Stimulated activated CD8-positive, alpha-beta memory T cell treated with anti-CD3 and anti-CD28 coated beads, Interleukin-15, amount 100 ng/mL, for 48 hours (primary cell): ENCODE measurements around the gene TARP.

Source experiments
- DNase-seq, 2 donors: peaks; one replicate each; pipeline ENCODE4 v3.0.0-alpha.2; 2020; ENCODE audit warnings: low read depth in 2 of 2

The TARP gene

DNA sequence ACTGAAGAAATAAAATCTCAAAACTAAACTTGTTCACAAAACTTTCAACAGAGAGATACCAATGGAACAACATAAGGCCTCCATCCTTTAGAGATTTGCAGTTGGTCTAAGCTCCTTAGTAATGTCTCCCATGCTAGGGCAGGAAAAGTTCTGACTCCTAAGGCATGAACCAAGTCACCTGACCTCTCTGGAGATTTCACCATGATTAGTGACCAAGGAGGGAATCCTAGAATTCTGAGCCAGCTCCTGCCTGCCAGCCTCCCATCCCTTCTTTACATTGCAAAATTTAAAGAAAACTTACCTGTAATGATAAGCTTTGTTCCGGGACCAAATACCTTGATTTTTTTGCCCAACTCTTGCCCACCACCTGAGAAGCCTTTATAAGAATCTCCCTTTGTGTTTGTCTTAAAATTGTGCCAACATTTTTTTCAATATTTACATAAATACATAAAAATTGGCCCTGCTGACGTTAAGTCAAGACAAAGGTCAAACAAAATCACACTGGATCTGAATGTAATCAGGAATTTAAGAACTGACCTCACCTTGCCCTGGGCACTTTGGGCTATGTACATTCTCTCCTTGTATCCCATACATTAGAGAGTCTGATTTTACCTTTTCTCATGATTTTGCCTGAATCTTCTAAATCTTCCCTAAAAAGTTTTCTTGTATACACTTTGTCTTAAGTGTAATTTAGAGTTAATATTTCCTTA, at the start of gene TARP:
TSS of gene TARP (minus strand) at position 351 of the 710 bp plus-strand sequence.
- no peak for DNase-seq

DNA sequence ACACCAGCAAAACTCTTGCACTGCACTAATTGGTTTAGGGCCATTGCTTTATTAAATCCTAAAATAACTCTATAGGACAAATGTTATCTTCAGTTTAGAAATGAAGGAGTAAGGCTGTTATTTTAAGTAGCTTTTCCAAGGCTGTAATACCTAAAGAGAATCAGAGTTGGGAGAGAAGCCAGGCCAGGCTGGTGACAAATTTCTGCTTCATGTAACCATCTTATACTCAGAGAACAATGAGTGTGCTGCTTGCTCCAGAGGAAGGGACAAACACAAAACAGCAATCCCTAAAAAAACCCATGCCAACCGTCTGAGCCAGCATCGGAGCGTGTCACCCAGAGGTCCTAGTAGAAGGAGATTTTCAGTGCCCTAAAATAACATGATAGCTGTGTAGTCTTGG, 49.7 kb upstream of the TARP start:
- no peak for DNase-seq

DNA sequence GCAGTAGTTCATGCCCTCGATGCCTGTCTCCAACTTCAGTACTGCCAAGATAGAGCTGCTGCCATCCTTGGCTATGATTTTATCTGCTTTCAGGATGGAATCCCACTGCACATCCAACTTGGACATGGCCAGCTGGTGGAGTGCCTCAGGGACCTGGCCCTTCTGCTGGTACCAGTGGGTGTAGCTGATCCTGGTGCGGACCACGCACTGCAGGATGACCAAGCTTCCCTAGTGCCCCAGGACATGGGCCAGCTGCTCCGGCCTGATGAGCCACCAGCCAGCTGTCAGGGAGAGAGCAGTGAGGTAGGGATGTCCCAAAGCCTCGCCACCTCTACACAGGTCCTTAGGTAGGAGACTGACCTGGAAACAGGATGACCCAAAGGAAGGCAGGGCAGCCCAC, 49.0 kb upstream of the TARP start:
- no peak for DNase-seq

DNA sequence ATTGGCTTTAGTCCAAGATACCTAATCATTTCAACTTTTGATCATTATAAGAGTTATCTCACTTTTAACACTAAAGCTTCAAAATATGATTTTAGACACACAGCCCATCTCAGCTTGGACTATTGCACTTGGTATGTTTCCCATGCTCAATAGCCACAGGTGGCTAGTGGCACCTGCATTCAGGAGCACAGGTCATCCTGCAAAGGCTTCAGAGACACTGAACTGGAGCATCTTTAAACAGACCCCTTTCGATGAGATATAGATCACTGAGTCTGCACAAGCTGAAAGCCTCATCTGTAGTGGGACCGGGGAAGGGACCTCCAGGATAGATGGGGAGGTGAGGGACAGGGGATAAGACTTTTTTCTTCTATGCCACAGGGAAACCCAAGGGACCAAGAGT, 48.5 kb upstream of the TARP start:
- DNase-seq = no peak

DNA sequence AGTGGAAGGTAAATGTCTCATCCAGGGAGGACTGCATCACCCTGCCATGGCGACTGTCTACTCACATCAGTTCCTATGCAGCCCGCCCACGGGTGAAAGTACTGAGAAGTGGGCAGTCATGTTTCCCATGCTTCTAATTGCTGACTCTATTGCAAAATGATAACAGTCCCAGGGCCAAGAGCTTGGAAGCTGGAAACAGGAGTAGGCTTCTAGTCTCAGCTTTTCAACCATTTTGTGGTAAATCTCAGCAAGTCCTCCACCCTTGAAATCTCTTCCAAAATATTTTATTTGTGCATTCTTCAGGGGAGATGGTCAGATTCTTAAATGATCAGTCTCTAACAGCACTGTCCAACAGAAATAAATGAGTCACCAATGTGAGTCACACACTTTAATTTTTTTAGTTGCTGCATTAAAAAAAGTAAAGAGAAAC, 48.1 kb upstream of the TARP start:
- DNase-seq = no peak

DNA sequence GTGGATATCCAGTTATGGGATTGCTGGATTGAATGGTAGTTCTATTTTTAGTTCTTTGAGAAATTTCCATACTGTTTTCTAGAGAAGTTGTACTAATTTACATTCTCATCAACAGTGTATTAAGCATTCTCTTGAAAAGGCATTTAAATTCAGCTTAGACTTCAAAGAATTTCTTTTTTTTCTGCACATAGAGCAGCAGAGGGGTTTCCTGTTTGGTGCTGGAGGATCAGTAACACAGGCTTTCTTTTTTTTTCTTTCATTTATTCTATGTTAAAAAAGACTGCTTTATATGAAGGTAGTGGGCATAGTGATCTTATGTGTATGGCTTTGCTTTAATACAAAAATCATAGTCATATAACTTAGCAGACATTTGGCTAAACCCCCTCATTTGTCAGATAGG, 47.6 kb upstream of the TARP start:
- no peak for DNase-seq

DNA sequence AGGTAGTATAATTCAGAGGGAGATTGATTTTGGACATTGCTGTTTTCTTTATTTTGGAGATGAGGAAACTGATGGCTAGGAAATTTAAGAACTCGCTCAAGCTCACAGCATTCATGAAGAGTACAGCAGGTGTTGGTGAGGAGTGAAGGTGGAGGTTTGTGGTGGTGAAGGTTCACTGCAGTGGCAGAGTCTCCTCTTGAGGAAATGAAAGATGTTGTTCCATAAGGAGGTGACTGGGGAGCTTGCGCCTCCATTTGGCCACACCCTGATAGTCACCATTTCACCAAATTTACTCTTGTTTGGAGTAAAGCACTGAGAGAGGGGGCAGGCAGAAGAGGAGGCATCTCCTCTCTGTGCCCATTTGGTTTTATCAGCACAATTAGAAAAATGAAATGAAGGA, 46.4 kb upstream of the TARP start:
- DNase-seq = no peak

DNA sequence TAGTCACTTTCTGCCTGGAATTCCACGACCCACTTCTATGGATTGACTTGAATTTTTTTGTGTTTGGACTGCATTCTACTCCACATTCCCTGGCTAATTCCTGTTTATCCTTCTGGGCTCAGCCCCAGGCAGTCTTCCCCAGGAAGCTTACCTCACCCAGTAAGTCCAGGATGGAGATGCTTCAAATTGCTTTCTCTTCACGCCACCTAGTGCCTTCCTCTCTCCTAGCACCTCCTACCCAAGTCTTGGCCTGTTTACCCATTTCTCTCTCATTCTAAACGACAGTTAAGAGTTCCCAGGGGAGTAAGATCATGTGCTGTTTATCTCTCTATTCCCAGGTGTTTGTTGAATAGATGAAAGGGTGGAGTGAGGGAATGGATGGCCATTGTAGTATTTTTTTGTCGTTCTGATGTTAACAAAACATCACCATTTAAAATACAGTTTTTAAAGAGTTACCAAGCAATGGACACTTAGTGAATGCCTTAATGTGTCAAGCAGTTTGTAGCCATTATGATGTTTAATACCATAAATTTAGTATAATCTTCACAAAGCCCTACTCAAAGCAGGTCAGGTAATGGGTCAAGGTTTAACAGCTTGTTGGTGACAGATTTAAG, 45.5 kb upstream of the TARP start:
- DNase-seq = no peak

DNA sequence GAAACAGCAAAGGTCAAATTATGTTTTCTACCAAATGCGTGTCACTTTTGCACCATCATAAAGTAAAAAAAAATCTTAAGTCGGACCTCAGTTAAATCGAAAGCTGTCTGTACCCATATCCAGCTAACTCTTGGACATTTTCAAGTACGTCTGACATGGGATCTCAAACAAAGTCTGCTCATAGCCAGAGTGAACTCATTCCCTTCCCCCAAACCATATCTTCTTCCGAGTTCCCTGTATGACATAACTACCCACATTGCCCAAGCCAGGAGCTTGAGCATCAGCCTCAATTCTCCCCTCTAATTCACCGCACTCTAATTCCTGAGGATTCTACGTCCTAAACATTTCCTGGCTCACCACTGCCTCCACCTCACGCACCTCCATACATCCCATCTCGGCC, 44.8 kb upstream of the TARP start:
- no peak for DNase-seq

DNA sequence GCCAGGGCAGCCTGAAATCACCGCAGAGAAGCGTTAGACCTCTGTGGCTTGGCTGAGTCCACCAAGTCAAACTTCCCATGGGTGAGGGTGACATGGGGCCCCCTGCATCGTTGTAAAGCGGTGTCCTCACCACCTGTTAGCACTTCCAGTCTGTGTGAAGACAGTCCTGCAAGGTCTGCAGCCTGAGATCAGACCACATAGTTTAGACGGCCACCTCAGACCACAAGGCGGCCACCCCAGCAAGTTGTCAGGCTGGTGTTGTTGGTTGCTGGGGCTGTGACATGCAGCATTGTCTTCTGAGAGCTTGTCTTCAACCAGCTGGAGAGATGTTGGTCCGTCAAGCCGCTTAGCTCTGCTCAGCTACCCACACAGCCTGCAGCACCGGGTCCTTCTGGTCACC, 44.1 kb upstream of the TARP start:
- DNase-seq = no peak

DNA sequence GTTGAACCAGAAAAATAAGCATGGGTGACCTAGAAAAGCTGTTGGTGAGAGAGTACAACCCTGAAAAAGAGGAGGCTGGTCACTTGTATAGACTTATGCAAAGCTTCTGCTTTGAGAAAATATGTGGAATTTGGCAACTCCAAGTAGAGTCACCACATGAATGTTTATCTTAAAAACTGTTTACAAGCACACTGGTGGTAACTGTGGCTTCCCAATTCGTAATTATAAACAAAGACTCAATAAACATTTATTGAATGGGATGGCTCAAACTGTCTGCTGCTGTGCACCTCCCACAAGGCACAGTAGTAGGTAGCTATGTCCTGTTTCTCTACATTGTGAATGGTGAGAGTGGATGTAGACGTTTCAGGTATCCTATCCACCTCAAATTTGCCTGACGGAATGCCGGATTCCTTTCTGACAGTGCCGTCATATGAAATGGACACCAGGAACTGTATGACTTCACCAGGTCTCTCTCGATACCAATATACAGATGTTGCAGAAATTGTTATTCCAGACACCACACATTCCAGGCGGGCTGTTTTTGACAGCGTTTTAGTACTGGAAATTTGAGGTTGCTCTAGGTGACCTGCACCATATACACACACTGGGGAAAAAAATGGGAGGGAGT, 43.4 kb upstream of the TARP start:
- DNase-seq = no peak

DNA sequence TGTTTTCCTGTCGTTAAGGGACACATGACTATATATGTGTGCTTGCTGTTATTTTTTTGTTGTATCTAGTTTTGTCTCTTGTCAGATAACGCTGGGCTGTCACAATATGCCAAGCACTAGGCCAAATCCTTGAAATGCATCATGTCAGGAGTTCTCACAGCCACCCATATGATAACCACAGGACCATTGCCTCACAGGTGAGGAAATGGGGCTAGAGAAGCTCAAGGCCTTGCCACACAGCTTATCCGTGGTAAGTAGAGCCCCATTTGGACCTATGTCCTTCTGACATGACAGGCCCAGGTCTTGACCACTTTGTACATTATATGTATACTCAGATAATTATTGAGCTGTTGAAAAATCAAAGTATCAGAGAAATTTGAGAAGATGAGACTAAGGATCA, 42.0 kb upstream of the TARP start:
- DNase-seq = no peak

DNA sequence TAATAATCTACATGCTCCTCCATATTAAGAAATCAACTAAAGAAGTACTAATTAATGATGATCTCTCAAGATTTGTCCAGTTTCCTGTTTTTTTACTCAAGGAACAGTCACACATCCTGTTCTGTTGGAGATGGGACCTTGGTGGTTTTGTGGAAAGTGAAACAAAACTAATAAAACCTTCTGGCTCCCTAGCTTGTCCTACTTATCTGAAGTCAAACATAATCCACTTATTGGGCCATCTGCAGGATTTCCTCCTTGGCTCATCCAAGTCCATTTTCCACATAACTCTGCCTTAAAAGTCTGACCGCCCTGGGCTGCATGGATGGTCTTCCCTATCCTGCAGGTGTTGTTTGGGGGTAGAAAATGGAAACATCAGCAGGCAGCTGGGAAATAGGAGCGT, 39.4 kb upstream of the TARP start:
- no peak for DNase-seq

DNA sequence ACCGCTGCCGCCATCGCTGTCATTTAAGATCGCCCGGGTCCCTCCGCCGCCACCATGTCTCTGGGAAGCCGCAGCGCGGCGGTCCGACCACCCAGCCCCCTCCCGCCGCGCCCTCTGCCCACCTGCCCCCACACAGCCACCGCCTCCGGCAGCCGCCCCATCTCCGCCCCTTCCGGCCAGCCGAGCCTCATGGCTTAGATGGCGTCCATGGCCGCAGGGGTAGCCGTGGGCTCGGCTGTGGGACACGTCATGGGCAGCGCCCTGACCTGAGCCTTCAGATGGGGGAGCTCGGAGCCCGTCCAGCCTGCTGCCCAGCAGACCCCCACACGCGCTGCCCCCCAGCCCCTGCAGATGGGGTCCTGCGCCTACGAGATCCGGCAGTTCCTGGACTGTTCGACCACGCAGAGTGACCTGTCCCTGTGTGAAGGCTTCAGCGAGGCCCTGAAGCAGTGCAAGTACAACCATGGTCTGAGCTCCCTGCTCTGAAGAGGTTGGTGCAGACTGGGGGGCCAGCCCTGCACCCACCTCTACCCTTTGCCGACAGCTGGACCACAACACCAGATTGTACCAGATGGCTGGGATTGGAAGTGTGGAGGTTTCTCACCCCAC, 38.0 kb upstream of the TARP start:
- no peak for DNase-seq

DNA sequence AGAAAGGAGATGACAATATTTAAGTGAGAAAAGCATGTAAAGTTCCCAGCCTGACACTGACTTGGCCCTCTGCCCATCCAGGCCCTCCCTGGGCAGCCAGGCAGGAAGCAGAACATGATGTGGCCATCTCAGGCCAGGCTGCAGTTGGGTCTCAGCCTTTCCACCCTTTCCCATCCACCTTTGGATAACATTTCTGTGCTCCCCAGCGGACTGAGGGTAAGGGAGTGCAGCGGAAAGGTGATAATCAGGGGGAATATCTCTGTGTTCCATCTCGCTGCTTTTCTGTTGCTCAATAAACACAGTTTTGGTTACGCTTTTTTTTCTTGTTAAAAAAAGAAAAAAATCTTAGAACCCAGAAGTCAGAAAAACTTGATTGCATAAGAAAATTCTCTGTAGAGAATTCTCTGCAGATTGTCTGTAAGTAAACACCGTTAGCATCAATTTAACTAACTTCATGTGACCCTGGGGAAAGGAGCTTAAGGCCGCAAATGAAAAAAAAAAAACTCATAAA, 37.2 kb upstream of the TARP start:
- DNase-seq = no peak

DNA sequence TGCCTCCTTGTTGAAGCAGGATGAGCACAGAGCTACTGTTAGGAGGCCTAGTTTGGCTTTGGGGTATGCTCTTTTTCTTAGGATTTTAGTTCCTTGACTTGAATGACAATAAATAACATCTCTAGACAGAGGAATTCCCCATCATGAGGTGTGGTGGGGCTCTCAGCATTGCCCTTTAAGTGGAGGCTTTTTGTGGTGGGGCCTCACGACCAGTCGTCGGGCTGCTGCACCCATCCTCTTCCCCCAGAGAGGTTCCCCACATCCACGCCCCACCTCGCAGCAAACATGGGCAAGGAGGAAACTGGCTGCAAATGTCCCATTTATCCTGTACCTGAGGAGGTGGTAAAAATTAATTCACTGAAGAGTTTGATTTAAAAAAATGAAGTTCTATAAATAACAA, 36.1 kb upstream of the TARP start:
- no peak for DNase-seq

DNA sequence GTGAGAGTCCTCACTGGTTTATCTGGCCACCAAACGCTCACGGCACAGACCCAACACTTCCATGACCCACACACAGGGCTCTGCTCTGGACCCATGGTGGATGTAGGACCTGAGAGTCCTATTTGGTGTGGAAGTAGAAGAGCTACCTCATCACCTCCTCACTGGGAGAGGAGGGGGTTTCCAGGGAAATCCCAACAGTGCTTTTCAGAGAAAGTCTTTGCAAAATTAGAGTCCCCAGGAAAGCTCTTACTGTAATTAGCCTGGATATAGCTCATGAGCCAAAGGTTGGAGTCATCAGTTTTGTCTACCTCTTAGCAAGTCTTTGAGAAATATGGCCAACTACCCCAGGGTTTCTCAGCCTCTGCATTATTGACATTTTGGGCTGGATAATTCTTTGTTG, 34.7 kb upstream of the TARP start:
- no peak for DNase-seq

DNA sequence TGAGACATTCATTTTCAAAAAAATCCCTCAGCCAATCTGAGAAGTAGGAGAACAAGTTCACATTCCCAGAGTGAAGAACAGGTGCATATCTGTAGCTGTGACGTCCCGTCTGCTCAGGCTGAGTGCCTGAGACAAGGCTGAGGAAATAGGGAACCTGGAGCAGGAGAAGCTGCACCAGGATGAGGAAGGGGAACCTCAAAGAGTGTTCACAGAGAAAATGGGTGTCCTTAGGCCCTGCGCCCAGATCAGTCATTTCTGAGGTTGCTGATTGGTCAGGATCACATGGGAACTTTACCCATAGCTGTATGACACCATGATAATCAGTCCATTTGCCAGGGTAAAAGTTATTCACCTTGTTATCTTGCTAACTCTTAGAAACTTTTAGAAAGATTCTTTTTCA, 34.2 kb upstream of the TARP start:
- DNase-seq = no peak

DNA sequence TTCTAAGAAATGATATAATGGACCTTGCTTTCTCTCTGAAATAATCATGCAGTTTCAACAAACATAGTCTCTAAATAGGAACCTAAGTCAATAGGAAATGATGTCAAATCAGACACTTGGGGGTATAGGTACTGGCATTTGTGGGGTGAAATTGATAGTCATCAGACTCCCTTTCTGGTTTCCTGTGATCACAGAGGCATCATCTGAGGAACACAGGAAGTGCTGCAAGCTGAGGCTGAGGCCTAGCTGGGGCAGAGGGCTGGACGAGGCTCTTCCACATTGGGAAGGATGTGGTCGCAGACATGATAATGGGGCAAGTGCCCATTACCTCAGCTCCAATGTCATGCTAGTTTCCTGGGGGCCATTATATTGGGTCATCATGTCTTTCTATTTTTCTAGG, 33.5 kb upstream of the TARP start:
- no peak for DNase-seq

DNA sequence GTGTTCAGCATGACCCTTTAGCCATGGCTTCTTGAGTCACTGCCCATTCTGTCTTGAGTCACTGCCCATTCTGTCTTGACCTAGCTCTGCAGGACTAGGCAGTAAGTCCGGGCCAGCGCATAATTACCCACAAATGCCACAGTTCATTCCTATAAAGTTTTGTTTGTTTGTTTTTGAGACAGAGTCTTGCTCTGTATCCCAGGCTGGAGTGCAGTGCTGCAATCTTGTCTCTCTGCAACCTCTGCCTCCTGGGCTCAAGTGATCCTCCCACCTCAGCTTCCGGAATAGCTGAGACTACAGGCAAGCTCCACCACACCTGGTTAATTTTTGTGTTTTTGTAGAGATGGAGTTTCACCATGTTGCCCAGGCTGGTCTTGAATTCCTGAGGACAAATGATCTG, 32.7 kb upstream of the TARP start:
- no peak for DNase-seq

DNA sequence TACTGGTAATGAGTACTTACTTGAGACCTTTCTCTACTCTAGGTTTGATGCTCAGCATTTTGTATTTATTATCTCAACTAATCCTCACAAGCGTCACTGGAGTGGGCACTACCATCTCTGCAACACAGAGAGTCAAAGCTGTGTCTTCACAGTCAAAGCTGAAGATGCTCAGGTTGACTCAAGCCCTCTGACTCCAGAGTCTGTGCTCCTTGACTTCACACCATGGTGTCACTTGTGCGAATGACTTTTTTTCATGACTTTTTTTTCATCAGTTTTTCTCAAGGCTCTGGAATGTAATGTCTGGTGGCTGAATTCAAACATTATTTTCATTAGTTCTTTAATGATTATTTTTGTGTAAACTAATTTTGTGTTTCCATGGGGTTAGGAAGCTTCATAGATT, 30.4 kb upstream of the TARP start:
- DNase-seq = no peak

DNA sequence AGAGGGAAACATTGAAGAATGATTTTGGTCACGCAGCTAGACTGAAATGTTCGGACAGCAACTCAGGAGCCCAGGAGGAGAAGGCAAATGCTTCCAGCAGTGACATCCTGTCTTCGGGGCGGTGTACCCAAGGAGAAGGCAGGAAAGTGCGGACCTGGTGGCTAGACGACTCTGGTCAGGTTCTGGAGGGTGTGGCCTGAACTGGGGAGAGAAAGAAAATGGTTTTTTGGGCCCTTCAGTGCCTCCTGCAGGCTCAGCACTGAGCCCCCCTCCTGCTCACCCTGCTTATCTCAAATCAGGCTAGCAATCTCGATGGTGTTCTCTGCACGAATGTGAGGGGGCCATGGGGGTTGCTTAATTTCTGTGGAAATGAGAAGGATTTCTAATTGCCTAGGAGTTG, 26.7 kb upstream of the TARP start:
- no peak for DNase-seq
